ENCODE measurements around the gene ZNF512. TPM values are rescaled to one million over a fixed set of nuclear protein-coding genes. Genes with fewer than 3 reads are reported as not detected.
"Not testable (repeated sequence)": the region's sequence is repeated elsewhere in the genome, so short reads cannot be mapped to it uniquely, and the experiment has no call there.

ZNF512 gene
- polyA plus RNA-seq, 1 donor (not counting 4 experiments of a cell fraction or from before 2014, with no cell fraction given): 16.6 TPM

GRCh38 chr2:27551514-27551913 is 31.3 kb upstream of the ZNF512 start:
- DNase-seq (ENCODE audit: low read depth, low spot score): no peak
- H4K20me1 ChIP-seq (ENCODE audit: control insufficient read depth, extremely low read depth, insufficient read depth, low read length): no peaks in the 10 kb centered on the region
- no peaks in the 10 kb centered on the region for H3K79me2 ChIP-seq (ENCODE audit: control insufficient read depth, insufficient read depth, low read length)
- H3K9me1 ChIP-seq (ENCODE audit: control insufficient read depth, extremely low read depth, insufficient read depth, low read length): no peaks in the 10 kb centered on the region
- no peak for FAIRE-seq
- no peak overlapping the region for H3K9ac ChIP-seq (ENCODE audit: control insufficient read depth, extremely low read depth, insufficient read depth, low read length)
- H3K4me3 ChIP-seq (ENCODE audit: control insufficient read depth in 2 of 3, extremely low read depth in 1 of 3, insufficient read depth in 2 of 3, low read depth in 1 of 3, low read length in 3 of 3): no peak overlapping the region
- H3K36me3 ChIP-seq (ENCODE audit: control insufficient read depth in 2 of 2, extremely low read depth in 1 of 2, insufficient read depth in 2 of 2, low read length in 2 of 2): no peaks in the 10 kb centered on the region
- H3K4me2 ChIP-seq (ENCODE audit: control insufficient read depth, extremely low read depth, insufficient read depth, low read depth, low read length): no peak overlapping the region
- no peak overlapping the region for H3K27ac ChIP-seq (ENCODE audit: control insufficient read depth, insufficient read depth, low read length)
- no peak for TF ChIP-seq EZH2 (IDR thresholded peaks at IDR 0.05; ENCODE audit: low read length)
- TF ChIP-seq CTCF (optimal IDR thresholded peaks at IDR 0.05 in 1 of 3, IDR thresholded peaks at IDR 0.05 in 1 of 3, conservative IDR thresholded peaks at IDR 0.05 in 1 of 3; ENCODE audit: extremely low read depth in 1 of 3, insufficient read depth in 2 of 3, low read length in 3 of 3): no peak
- dilution Hi-C loops (cut with MboI; ENCODE audit: extremely low pct_ligation_motif_present, low sequenced_read_pairs): no loop called here
- H3K27me3 ChIP-seq (ENCODE audit: control insufficient read depth, extremely low read depth, insufficient read depth, low read length): no peaks in the 10 kb centered on the region
- no peaks in the 10 kb centered on the region for H3K9me3 ChIP-seq (ENCODE audit: control insufficient read depth, low read depth, low read length)
- H3K4me1 ChIP-seq (ENCODE audit: control insufficient read depth, extremely low read depth, insufficient read depth, low read length): no peaks in the 10 kb centered on the region
- no peak overlapping the region for H2AFZ ChIP-seq (ENCODE audit: control insufficient read depth, low read length)

- H3K79me2 ChIP-seq (ENCODE audit: control insufficient read depth, insufficient read depth, low read length): no peaks in the 10 kb centered on the region
- TF ChIP-seq EZH2 (IDR thresholded peaks at IDR 0.05; ENCODE audit: low read length) (no peak), CTCF (optimal IDR thresholded peaks at IDR 0.05 in 1 of 3, IDR thresholded peaks at IDR 0.05 in 1 of 3, conservative IDR thresholded peaks at IDR 0.05 in 1 of 3; ENCODE audit: extremely low read depth in 1 of 3, insufficient read depth in 2 of 3, low read length in 3 of 3) (no peak)
- no peaks in the 10 kb centered on the region for H3K9me1 ChIP-seq (ENCODE audit: control insufficient read depth, extremely low read depth, insufficient read depth, low read length)
- no peaks in the 10 kb centered on the region for H3K36me3 ChIP-seq (ENCODE audit: control insufficient read depth in 2 of 2, extremely low read depth in 1 of 2, insufficient read depth in 2 of 2, low read length in 2 of 2)
- H3K4me2 ChIP-seq (ENCODE audit: control insufficient read depth, extremely low read depth, insufficient read depth, low read depth, low read length): no peak overlapping the region
- no peaks in the 10 kb centered on the region for H3K27me3 ChIP-seq (ENCODE audit: control insufficient read depth, extremely low read depth, insufficient read depth, low read length)
- FAIRE-seq: no peak
- dilution Hi-C loops (cut with MboI; ENCODE audit: extremely low pct_ligation_motif_present, low sequenced_read_pairs): no loop called here
- no peak overlapping the region for H3K27ac ChIP-seq (ENCODE audit: control insufficient read depth, insufficient read depth, low read length)
- no peaks in the 10 kb centered on the region for H3K9me3 ChIP-seq (ENCODE audit: control insufficient read depth, low read depth, low read length)
- H2AFZ ChIP-seq (ENCODE audit: control insufficient read depth, low read length): no peak overlapping the region
- DNase-seq (ENCODE audit: low read depth, low spot score): no peak
- H4K20me1 ChIP-seq (ENCODE audit: control insufficient read depth, extremely low read depth, insufficient read depth, low read length): no peaks in the 10 kb centered on the region
- no peaks in the 10 kb centered on the region for H3K4me1 ChIP-seq (ENCODE audit: control insufficient read depth, extremely low read depth, insufficient read depth, low read length)
- no peak overlapping the region for H3K9ac ChIP-seq (ENCODE audit: control insufficient read depth, extremely low read depth, insufficient read depth, low read length)
- no peak overlapping the region for H3K4me3 ChIP-seq (ENCODE audit: control insufficient read depth in 2 of 3, extremely low read depth in 1 of 3, insufficient read depth in 2 of 3, low read depth in 1 of 3, low read length in 3 of 3)
These were observed 29.9 kb upstream of the ZNF512 start for GRCh38 chr2:27552941-27553340.

- H2AFZ ChIP-seq (ENCODE audit: control insufficient read depth, low read length); dilution Hi-C loops (cut with MboI; ENCODE audit: extremely low pct_ligation_motif_present, low sequenced_read_pairs); H3K9ac ChIP-seq (ENCODE audit: control insufficient read depth, extremely low read depth, insufficient read depth, low read length); FAIRE-seq; H3K79me2 ChIP-seq (ENCODE audit: control insufficient read depth, insufficient read depth, low read length); H3K9me3 ChIP-seq (ENCODE audit: control insufficient read depth, low read depth, low read length); H3K4me1 ChIP-seq (ENCODE audit: control insufficient read depth, extremely low read depth, insufficient read depth, low read length); H3K4me2 ChIP-seq (ENCODE audit: control insufficient read depth, extremely low read depth, insufficient read depth, low read depth, low read length); H3K9me1 ChIP-seq (ENCODE audit: control insufficient read depth, extremely low read depth, insufficient read depth, low read length); H3K4me3 ChIP-seq (ENCODE audit: control insufficient read depth in 2 of 3, extremely low read depth in 1 of 3, insufficient read depth in 2 of 3, low read depth in 1 of 3, low read length in 3 of 3); H3K36me3 ChIP-seq (ENCODE audit: control insufficient read depth in 2 of 2, extremely low read depth in 1 of 2, insufficient read depth in 2 of 2, low read length in 2 of 2); H3K27me3 ChIP-seq (ENCODE audit: control insufficient read depth, extremely low read depth, insufficient read depth, low read length); DNase-seq (ENCODE audit: low read depth, low spot score); H4K20me1 ChIP-seq (ENCODE audit: control insufficient read depth, extremely low read depth, insufficient read depth, low read length); H3K27ac ChIP-seq (ENCODE audit: control insufficient read depth, insufficient read depth, low read length): not testable (repeated sequence)
These were observed 28.4 kb upstream of the ZNF512 start for GRCh38 chr2:27554451-27554850.

Measured in keratinocyte (primary cell).